H1 (cell line): ENCODE results near the gene DRAP1. TPM values are rescaled to one million over a fixed set of nuclear protein-coding genes. Genes with fewer than 3 reads are reported as not detected.

Source experiments
- CHD7 ChIP-seq: fragments of 300-600 bp; sonication (generic); IDR thresholded peaks from 2 replicates; pipeline ENCODE4 v1.7.1; 2012; ENCODE audit warnings: low read length, moderate library complexity, mild to moderate bottlenecking, inconsistent platforms; ENCODE audit not compliant: insufficient replicate concordance
- SAP30 ChIP-seq: fragments of 300-600 bp; sonication (generic); IDR thresholded peaks from 2 replicates; pipeline ENCODE4 v1.7.1; 2012; ENCODE audit warnings: low read length, moderate library complexity, mild to moderate bottlenecking, inconsistent platforms; ENCODE audit not compliant: insufficient read depth, insufficient replicate concordance
- SIRT6 ChIP-seq: IDR thresholded peaks from one replicate; pipeline ENCODE4 v1.7.1; 2012; ENCODE audit warnings: low read length, inconsistent platforms
- polyA plus RNA-seq, 7 experiments: library from polyadenylated mRNA; depleted of rRNA in 3 of 7; stranded (reverse) in 5 of 7; unstranded in 2 of 7; fragments of >200 nt in 5 of 7; fragments of 200-250 nt in 2 of 7; gene quantifications; 1 replicate in 5 of 7; 2 replicates in 1 of 7; 4 replicates in 1 of 7; pipeline versions ENCODE4 v1.2.1 to v1.2.3, GENCODE V29; 2011 to 2013; ENCODE audit warnings: missing spikeins in 2 of 7, mixed read lengths in 2 of 7
- total RNA-seq: library from RNA; stranded (reverse); fragmentation: NEBNext Ultra II Directional; extraction: Animal tissue kit (Norgen Biotek cat#: 25700); gene quantifications from 2 replicates; pipeline ENCODE4 v1.2.1, GENCODE V29; 2021

DRAP1 gene
- total and polyA plus RNA-seq, 2 of the 8 experiments (the other 6 are each of a cell fraction or from before 2014, with no cell fraction given) = 62.5 to 98.7 TPM

- no peak for TF ChIP-seq CHD7
- no peak for TF ChIP-seq SAP30
- TF ChIP-seq SIRT6 = no peak
- TF ChIP-seq, all 59 proteins: peak for 0
Measured at GRCh38 chr11:65886826-65887722, 32.2 kb upstream of the DRAP1 start (continued).
